H1 (cell line): ENCODE results near the gene KIAA1755. TPM values are rescaled to one million over a fixed set of nuclear protein-coding genes. Genes with fewer than 3 reads are reported as not detected.

Source experiments
- CTCF ChIA-PET: fragments of 300-600 bp; sonication (Branson Sonifier 250); formaldehyde crosslinking; loops from one replicate; lab custom pipeline; 2021; ENCODE audit not compliant: partially characterized antibody; lab: Charles Lee
- POLR2A ChIA-PET: fragments of 300-600 bp; sonication (Branson Sonifier 250); formaldehyde crosslinking; loops from one replicate; lab custom pipeline; 2021; ENCODE audit warnings: inconsistent platforms; ENCODE audit not compliant: partially characterized antibody; lab: Charles Lee
- DNase-seq, 2 experiments: peaks; one replicate each; pipeline versions ENCODE4 v3.0.0 to v3.0.0-alpha.2; 2010 to 2022; ENCODE audit warnings: low spot score in 2 of 2, low read depth in 1 of 2, mixed read lengths in 1 of 2
- FAIRE-seq: peaks from 2 replicates; lab custom pipeline; 2011; peaks lifted over from hg19 to GRCh38; lab: Jason Lieb, UNC
- H2AFZ ChIP-seq: 2 replicates; pipeline ENCODE4 v1.8.1; 2012; ENCODE audit warnings: low read length, inconsistent platforms
- H2AK5ac ChIP-seq: 2 replicates; pipeline ENCODE4 v1.6.1; 2013; ENCODE audit warnings: low read depth, low read length
- H2BK120ac ChIP-seq: replicated peaks from 2 replicates; pipeline ENCODE3; 2013; ENCODE audit warnings: low read depth, low read length, inconsistent platforms
- H2BK12ac ChIP-seq: 2 replicates; pipeline ENCODE4 v1.6.1; 2013; ENCODE audit warnings: low read depth, low read length
- H2BK15ac ChIP-seq: 2 replicates; pipeline ENCODE4 v1.6.1; 2013; ENCODE audit warnings: low read length
- H2BK20ac ChIP-seq: 2 replicates; pipeline ENCODE4 v1.6.1; 2013; ENCODE audit warnings: low read length
- H2BK5ac ChIP-seq: 2 replicates; pipeline ENCODE4 v1.6.1; 2013; ENCODE audit warnings: low read depth, low read length
- H3K14ac ChIP-seq: 2 replicates; pipeline ENCODE4 v1.6.1; 2013; ENCODE audit warnings: inconsistent platforms; ENCODE audit not compliant: insufficient read length
- H3K18ac ChIP-seq: 2 replicates; pipeline ENCODE4 v1.6.1; 2013; ENCODE audit warnings: low read length; ENCODE audit errors: extremely low read depth
- H3K23ac ChIP-seq: 2 replicates; pipeline ENCODE4 v1.6.1; 2013; ENCODE audit warnings: inconsistent platforms; ENCODE audit not compliant: insufficient read length
- H3K23me2 ChIP-seq: 2 replicates; pipeline ENCODE4 v1.6.1; 2013; ENCODE audit warnings: low read depth, low read length
- H3K27ac ChIP-seq: 2 replicates; pipeline ENCODE4 v1.6.1; 2011; ENCODE audit warnings: low read depth, low read length, inconsistent platforms
- H3K27me3 ChIP-seq, 4 experiments: replicated peaks in 1 of 4; 1 replicate in 1 of 4; 2 replicates in 3 of 4; pipeline versions ENCODE4 v1.6.1 to v1.8.1; 2011 to 2013; ENCODE audit warnings: low read length in 3 of 4, mild to moderate bottlenecking in 3 of 4, inconsistent platforms in 2 of 4, mixed read lengths in 2 of 4, moderate library complexity in 1 of 4; ENCODE audit not compliant: control insufficient read depth in 3 of 4, insufficient read depth in 3 of 4; ENCODE audit errors: extremely low read depth in 1 of 4
- H3K36me3 ChIP-seq, 4 experiments: 2 replicates each; pipeline versions ENCODE4 v1.6.1 to v1.8.1; 2011 to 2013; ENCODE audit warnings: mild to moderate bottlenecking in 4 of 4, low read length in 3 of 4, moderate library complexity in 2 of 4, control low read depth in 1 of 4, inconsistent platforms in 1 of 4; ENCODE audit not compliant: insufficient read depth in 4 of 4, control insufficient read depth in 2 of 4
- H3K4ac ChIP-seq: replicated peaks from 2 replicates; pipeline ENCODE3; 2013; ENCODE audit warnings: low read length, low read depth, mixed read lengths, inconsistent platforms; ENCODE audit not compliant: insufficient read length
- H3K4me1 ChIP-seq, 4 experiments: replicated peaks in 1 of 4; 1 replicate in 1 of 4; 2 replicates in 3 of 4; pipeline versions ENCODE4 v1.6.1 to v1.8.1; 2011 to 2013; ENCODE audit warnings: low read length in 3 of 4, inconsistent platforms in 2 of 4, mixed read lengths in 1 of 4; ENCODE audit not compliant: insufficient read depth in 4 of 4, control insufficient read depth in 3 of 4
- H3K4me2 ChIP-seq, 2 experiments: 2 replicates each; pipeline versions ENCODE4 v1.6.1 to v1.8.1; 2011 to 2013; ENCODE audit warnings: low read depth in 2 of 2, low read length in 2 of 2, control low read depth in 1 of 2, inconsistent platforms in 1 of 2, mild to moderate bottlenecking in 1 of 2; ENCODE audit not compliant: insufficient read depth in 1 of 2
- H3K4me3 ChIP-seq, 4 experiments: fragments of 200-600, 300-600 bp in 1 of 4; sonication (generic), shearing (Covaris generic), sonication (Bioruptor Twin) in 1 of 4; 2 replicates each; pipeline versions ENCODE4 v1.5.1 to v1.8.1; 2011 to 2016; ENCODE audit warnings: low read length in 4 of 4, low read depth in 3 of 4, control low read depth in 2 of 4, inconsistent platforms in 2 of 4, mild to moderate bottlenecking in 2 of 4, mixed read lengths in 1 of 4, moderate library complexity in 1 of 4; ENCODE audit not compliant: insufficient read depth in 2 of 4; ENCODE audit errors: extremely low read depth in 1 of 4
- H3K56ac ChIP-seq: replicated peaks from 2 replicates; pipeline ENCODE3; 2013; ENCODE audit warnings: low read depth, mild to moderate bottlenecking, mixed read lengths, low read length, inconsistent platforms; ENCODE audit not compliant: insufficient read length
- H3K79me1 ChIP-seq: 2 replicates; pipeline ENCODE4 v1.6.1; 2013; ENCODE audit warnings: low read depth, low read length, control low read depth
- H3K79me2 ChIP-seq, 2 experiments: 2 replicates each; pipeline versions ENCODE4 v1.6.1 to v1.8.1; 2012 to 2013; ENCODE audit warnings: low read length in 2 of 2, mild to moderate bottlenecking in 2 of 2, inconsistent platforms in 1 of 2; ENCODE audit not compliant: insufficient read depth in 2 of 2, control insufficient read depth in 1 of 2
- H3K9ac ChIP-seq, 4 experiments: replicated peaks in 1 of 4; 1 replicate in 1 of 4; 2 replicates in 3 of 4; pipeline versions ENCODE4 v1.6.1 to v1.8.1; 2011 to 2013; ENCODE audit warnings: low read depth in 3 of 4, low read length in 3 of 4, control low read depth in 2 of 4, mild to moderate bottlenecking in 2 of 4, moderate library complexity in 2 of 4, inconsistent platforms in 1 of 4; ENCODE audit errors: extremely low read depth in 1 of 4
- H3K9me3 ChIP-seq, 2 experiments: 2 replicates each; pipeline versions ENCODE4 v1.6.1 to v1.8.1; 2012 to 2013; ENCODE audit warnings: mild to moderate bottlenecking in 2 of 2, moderate library complexity in 2 of 2, control low read depth in 1 of 2, inconsistent platforms in 1 of 2, low read depth in 1 of 2, low read length in 1 of 2, mixed read lengths in 1 of 2; ENCODE audit not compliant: insufficient read depth in 2 of 2
- H4K20me1 ChIP-seq, 2 experiments: replicated peaks in 1 of 2; 2 replicates each; pipeline versions ENCODE3 to v1.8.1; 2011 to 2013; ENCODE audit warnings: inconsistent platforms in 2 of 2, low read length in 2 of 2, mild to moderate bottlenecking in 1 of 2; ENCODE audit not compliant: insufficient read depth in 2 of 2, control insufficient read depth in 1 of 2
- H4K5ac ChIP-seq: 2 replicates; pipeline ENCODE4 v1.6.1; 2013; ENCODE audit warnings: low read length, low read depth, mixed read lengths, inconsistent platforms; ENCODE audit not compliant: insufficient read length
- H4K8ac ChIP-seq: 2 replicates; pipeline ENCODE4 v1.8.0; 2013; ENCODE audit warnings: mild to moderate bottlenecking, moderate library complexity, low read length, inconsistent platforms; ENCODE audit not compliant: insufficient read depth; ENCODE audit errors: extremely low read depth
- H4K91ac ChIP-seq: replicated peaks from 2 replicates; pipeline ENCODE3; 2013; ENCODE audit warnings: low read length, mixed read lengths, inconsistent platforms; ENCODE audit not compliant: insufficient read length
- BCL11A ChIP-seq, 2 experiments: IDR thresholded peaks; one replicate each; pipeline ENCODE4 v1.6.1; 2011; ENCODE audit warnings: low read depth in 2 of 2, low read length in 2 of 2, mild to moderate bottlenecking in 2 of 2
- CBX5 ChIP-seq: fragments of 300-800, 300-1000 bp; sonication (generic); IDR thresholded peaks from 2 replicates; pipeline ENCODE4 v1.7.1; 2016; ENCODE audit warnings: antibody characterized with exemption, low read length, low read depth
- CEBPB ChIP-seq: IDR thresholded peaks from 2 replicates; pipeline ENCODE4 v1.6.1; 2012; ENCODE audit warnings: low read depth, low read length
- CHD1 ChIP-seq: IDR thresholded peaks from 2 replicates; pipeline ENCODE4 v1.6.1; 2012; ENCODE audit warnings: low read depth, low read length, improper control_type of control experiment
- FOSL1 ChIP-seq: IDR thresholded peaks from 2 replicates; pipeline ENCODE4 v1.6.1; 2011; ENCODE audit warnings: mild to moderate bottlenecking, low read depth, low read length, moderate library complexity; ENCODE audit not compliant: insufficient read depth
- JUND ChIP-seq: IDR thresholded peaks from 2 replicates; pipeline ENCODE4 v1.6.1; 2011; ENCODE audit warnings: mild to moderate bottlenecking, improper control_type of control experiment, low read length
- KDM5A ChIP-seq: fragments of 200-600 bp; IDR thresholded peaks from 2 replicates; pipeline ENCODE4 v1.7.1; 2012; ENCODE audit warnings: mild to moderate bottlenecking, low read length, inconsistent platforms, mixed read lengths
- POLR2A ChIP-seq, 2 experiments: IDR thresholded peaks; 1 replicate in 1 of 2; 2 replicates in 1 of 2; pipeline ENCODE4 v1.6.1; 2011; ENCODE audit warnings: low read depth in 2 of 2, low read length in 2 of 2, mild to moderate bottlenecking in 2 of 2; ENCODE audit errors: control extremely low read depth in 1 of 2
- RAD21 ChIP-seq, 2 experiments: IDR thresholded peaks in 1 of 2; conservative IDR thresholded peaks in 1 of 2; 2 replicates each; pipeline ENCODE4 v1.6.1; 2011; ENCODE audit warnings: low read depth in 2 of 2, low read length in 2 of 2, improper control_type of control experiment in 1 of 2, inconsistent platforms in 1 of 2, mild to moderate bottlenecking in 1 of 2, moderate library complexity in 1 of 2
- RFX5 ChIP-seq: IDR thresholded peaks from 2 replicates; pipeline ENCODE4 v1.6.1; 2011; ENCODE audit warnings: low read depth, low read length, improper control_type of control experiment, borderline replicate concordance
- RXRA ChIP-seq: IDR thresholded peaks from 2 replicates; pipeline ENCODE4 v1.6.1; 2011; ENCODE audit warnings: low read depth, mild to moderate bottlenecking, low read length, moderate library complexity; ENCODE audit not compliant: insufficient read depth
- TCF12 ChIP-seq: IDR thresholded peaks from 2 replicates; pipeline ENCODE4 v1.6.1; 2011; ENCODE audit warnings: low read depth, mild to moderate bottlenecking, low read length
- WGBS, 2 experiments: shearing (Covaris generic) in 1 of 2; methylation state at CpG; one replicate each; pipeline versions ENCODE4 v1.1.6 to v1.1.7; 2013 to 2015; ENCODE audit warnings: low lambda C conversion rate in 2 of 2, mixed read lengths in 2 of 2, inconsistent platforms in 1 of 2, low coverage in 1 of 2, missing lambda C conversion rate in 1 of 2; ENCODE audit not compliant: insufficient replicate concordance in 2 of 2, insufficient coverage in 1 of 2, insufficient read length in 1 of 2; ENCODE audit errors: extremely low coverage in 1 of 2, missing lambda C conversion rate in 1 of 2; 5-methylcytosine and 5-hydroxymethylcytosine counted together
- polyA plus RNA-seq, 7 experiments: library from polyadenylated mRNA; depleted of rRNA in 3 of 7; stranded (reverse) in 5 of 7; unstranded in 2 of 7; fragments of >200 nt in 5 of 7; fragments of 200-250 nt in 2 of 7; gene quantifications; 1 replicate in 5 of 7; 2 replicates in 1 of 7; 4 replicates in 1 of 7; pipeline versions ENCODE4 v1.2.1 to v1.2.3, GENCODE V29; 2011 to 2013; ENCODE audit warnings: missing spikeins in 2 of 7, mixed read lengths in 2 of 7
- total RNA-seq: library from RNA; stranded (reverse); fragmentation: NEBNext Ultra II Directional; extraction: Animal tissue kit (Norgen Biotek cat#: 25700); gene quantifications from 2 replicates; pipeline ENCODE4 v1.2.1, GENCODE V29; 2021
- TF ChIP-seq, protein P1 (sequence below): IDR thresholded peaks from 2 replicates; pipeline ENCODE4 v1.6.1; 2012; ENCODE audit warnings: inconsistent platforms

Gene KIAA1755
- total and polyA plus RNA-seq, 2 of the 8 experiments (the other 6 are each of a cell fraction or from before 2014, with no cell fraction given): 0.23 TPM; not detected in 1

DNA sequence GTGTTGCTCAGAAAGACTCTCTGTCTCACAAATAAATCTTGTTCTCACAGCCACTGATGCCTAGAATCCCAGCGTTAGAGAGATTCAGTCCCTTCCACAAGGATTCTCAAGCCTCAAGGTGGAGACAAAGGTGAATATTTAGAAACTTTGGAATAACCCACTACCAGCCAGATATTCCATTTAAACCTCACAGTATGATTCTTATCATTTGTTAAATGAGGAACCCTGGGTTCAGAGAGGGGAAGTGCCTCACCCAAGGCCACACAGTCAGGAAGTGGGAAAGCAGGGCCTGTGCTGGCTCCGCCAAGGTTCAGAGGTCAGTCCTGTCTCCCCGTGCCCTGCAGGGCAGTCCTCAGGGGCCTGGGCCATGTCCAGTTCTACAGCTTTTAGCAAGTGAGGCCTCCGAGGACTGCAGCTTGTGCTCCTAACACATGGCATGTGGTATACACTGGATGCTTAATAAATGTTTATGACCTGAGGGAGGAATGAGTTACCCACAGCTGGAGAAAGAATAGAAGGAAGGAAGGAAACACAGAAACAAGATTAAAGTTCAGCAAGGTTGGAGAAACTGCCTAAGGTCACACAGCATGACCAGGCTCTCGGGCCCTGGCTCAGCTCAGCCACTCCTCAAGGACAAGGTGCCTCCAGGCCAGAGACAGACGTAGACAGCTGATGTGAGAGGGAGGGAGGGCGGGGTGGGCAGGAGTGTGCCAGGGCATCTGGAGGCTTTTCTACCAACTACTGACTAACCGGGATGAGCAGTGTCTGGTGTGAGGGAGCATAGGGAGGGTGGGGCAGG lies 91.5 kb downstream of the KIAA1755 start:
- Histone ChIP-seq H3K79me1 (no peaks in the 10 kb centered on the region), H2AFZ (no peak overlapping the region), H3K4me2 (no peak overlapping the region), H3K18ac (no peak overlapping the region), H2BK20ac (no peak overlapping the region), H4K8ac (no peak overlapping the region), H4K91ac (no peak overlapping the region), H3K36me3 (no peaks in the 10 kb centered on the region), H3K9me3 (no peaks in the 10 kb centered on the region), H3K4ac (no peak overlapping the region), H3K4me1 (peaks cover 0 to 2% (median 0%) of the 10 kb centered on the region in 4 experiments; a peak in 1 of 7 replicates), H3K27me3 (no peaks in the 10 kb centered on the region; a peak in 2 of 7 replicates), H3K23ac (no peak overlapping the region), H3K79me2 (no peaks in the 10 kb centered on the region), H2BK120ac (no peak overlapping the region), H3K9ac (no peak overlapping the region), H2AK5ac (no peak overlapping the region), H3K56ac (no peak overlapping the region), H4K5ac (no peak overlapping the region), H3K14ac (no peak overlapping the region), H2BK12ac (no peak overlapping the region), H4K20me1 (peaks cover 0 to 3% of the 10 kb centered on the region in 2 experiments), H3K27ac (no peak overlapping the region), H3K23me2 (peaks cover 4% of the 10 kb centered on the region; the same call in 1 of the 2 replicates), H2BK15ac (no peak overlapping the region), H2BK5ac (no peak overlapping the region), H3K4me3 (no peak overlapping the region)
- FAIRE-seq (no peak), DNase-seq (no peak)
- ChIA-PET POLR2A (no interaction called here), CTCF (interaction anchor here (0.9 to 4.5 kb wide), 6 partner anchors 15 to 96 kb away, joined by 3 to 27 read pairs (median 3); no protein-coding TSS in a partner anchor)
- WGBS, 2 experiments: 91% methylated on average over 5 of the region's 8 CpGs; no CpG with 5 or more reads in 1 of the 2 experiments
- TF ChIP-seq FOSL1: no peak
- no peak for TF ChIP-seq CEBPB
- TF ChIP-seq BCL11A (IDR thresholded peaks at IDR 0.05; ENCODE audit: low read depth in 2 of 2, low read length in 2 of 2): no peak
- TF ChIP-seq KDM5A: no peak
- no peak for TF ChIP-seq RAD21 (IDR thresholded peaks at IDR 0.05 in 1 of 2, conservative IDR thresholded peaks at IDR 0.05 in 1 of 2; ENCODE audit: low read depth in 2 of 2, low read length in 2 of 2)
- TF ChIP-seq RFX5: no peak
- TF ChIP-seq, protein P1, sequence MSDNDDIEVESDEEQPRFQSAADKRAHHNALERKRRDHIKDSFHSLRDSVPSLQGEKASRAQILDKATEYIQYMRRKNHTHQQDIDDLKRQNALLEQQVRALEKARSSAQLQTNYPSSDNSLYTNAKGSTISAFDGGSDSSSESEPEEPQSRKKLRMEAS: no peak
- TF ChIP-seq TCF12: no peak
- TF ChIP-seq POLR2A (IDR thresholded peaks at IDR 0.05; ENCODE audit: control extremely low read depth in 1 of 2, low read depth in 2 of 2, low read length in 2 of 2): no peak
- TF ChIP-seq JUND: no peak
- no peak for TF ChIP-seq CBX5
- TF ChIP-seq RXRA: no peak
- TF ChIP-seq CHD1: no peak
